Cardiac septum (tissue), 1 donor: ENCODE results near the gene PTPRQ. TPM values are rescaled to one million over a fixed set of nuclear protein-coding genes. Genes with fewer than 3 reads are reported as not detected.
"Not testable (repeated sequence)": the region's sequence is repeated elsewhere in the genome, so short reads cannot be mapped to it uniquely, and the experiment has no call there.

Source experiments
- DNase-seq: peaks from one replicate; pipeline ENCODE4 v3.0.0-alpha.2; 2020; ENCODE audit warnings: low spot score
- intact Hi-C: fragments of 100-400 bp; cut with DNase I; formaldehyde crosslinking; loops from one replicate; pipeline ENCODE4 v1.14.0; 2022
- total RNA-seq: library from RNA; stranded (reverse); fragmentation: NEBNext Ultra II Directional; extraction: Animal tissue kit (Norgen Biotek cat#: 25700); gene quantifications from one replicate; pipeline ENCODE4 v1.2.1, GENCODE V29; 2021
- donor health status: DM: no; HTN: no; CAD: no.

The PTPRQ gene
- total RNA-seq, 1 donor from 2014 or later, result 0.38 TPM

- intact Hi-C loops, result no loop called here
- no peak for DNase-seq
Measured at GRCh38 chr12:80460972-80461371, 16.9 kb downstream of the PTPRQ start.

DNA sequence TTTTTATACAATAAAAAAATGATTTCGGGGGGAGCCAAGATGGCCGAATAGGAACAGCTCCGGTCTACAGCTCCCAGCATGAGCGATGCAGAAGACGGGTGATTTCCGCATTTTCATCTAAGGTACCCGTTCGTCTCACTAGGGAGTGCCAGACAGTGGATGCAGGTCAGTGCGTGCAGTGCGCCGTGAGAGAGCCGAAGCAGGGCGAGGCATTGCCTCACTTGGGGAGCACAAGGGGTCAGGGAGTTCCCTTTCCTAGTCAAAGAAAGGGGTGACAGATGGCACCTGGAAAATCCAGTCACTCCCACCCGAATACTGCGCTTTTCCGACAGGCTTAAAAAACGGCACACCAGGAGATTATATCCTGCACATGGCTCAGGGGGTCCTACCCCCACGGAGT, 17.8 kb downstream of the PTPRQ start:
- DNase-seq, intact Hi-C loops: not testable (repeated sequence)

DNA sequence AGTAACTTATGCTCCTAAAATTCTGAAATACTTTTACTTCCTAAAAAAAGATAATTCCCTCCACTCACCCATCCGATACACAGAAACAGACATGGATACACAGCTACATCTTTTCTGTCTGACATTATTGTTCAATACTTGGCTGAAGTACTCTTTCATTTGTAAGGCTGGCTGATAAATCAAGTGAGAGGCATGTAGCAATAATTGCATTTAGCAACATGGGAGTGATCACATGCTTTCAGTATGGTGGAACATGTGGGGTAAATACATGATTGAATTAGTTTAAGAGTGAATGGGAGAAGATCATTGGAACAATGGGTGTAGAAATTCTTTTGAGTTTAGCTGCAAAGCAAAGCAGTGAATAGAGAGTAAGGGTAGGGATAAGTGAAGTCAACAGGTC, 25.6 kb downstream of the PTPRQ start:
- no peak for DNase-seq
- intact Hi-C loops, result no loop called here

DNA sequence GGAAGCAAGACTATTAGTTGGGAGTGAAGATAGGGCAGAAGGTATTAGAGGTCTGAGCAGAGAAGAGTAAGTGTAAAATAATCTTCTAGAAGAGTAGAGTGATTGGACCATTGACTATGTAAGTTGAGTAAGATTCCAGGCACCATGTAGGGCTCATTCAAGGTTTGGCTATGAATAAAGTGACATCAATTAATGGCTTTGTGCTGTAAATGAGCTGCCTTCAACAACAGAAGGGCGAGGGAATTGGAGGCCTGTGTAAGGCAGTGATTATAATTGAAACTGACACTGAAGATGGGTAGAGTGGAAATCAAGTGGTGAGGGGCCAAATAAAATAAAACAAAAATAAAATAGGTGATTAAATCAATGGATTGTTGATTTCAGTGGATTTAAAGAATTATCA, 26.4 kb downstream of the PTPRQ start:
- intact Hi-C loops, result no loop called here
- DNase-seq, result no peak

DNA sequence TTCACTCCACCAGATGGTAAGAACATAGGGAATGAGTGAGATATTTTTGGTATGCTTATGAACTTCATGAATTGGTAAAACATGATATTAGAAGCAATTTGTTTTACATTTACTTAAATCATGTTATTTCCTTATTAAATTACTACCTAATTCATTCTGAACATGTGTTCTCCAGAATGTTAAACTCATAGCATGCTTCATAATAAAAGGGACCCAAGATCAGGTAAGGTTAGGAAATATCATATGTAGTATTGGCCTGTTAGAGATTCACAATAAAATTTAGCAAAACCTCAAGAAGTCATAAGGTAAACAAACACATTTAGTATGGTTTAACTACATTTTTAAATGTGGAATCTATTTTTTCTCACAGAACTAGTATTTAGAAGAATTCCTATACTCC, 28.2 kb downstream of the PTPRQ start:
- no peak for DNase-seq
- intact Hi-C loops, result loop anchor here (1.0 kb wide), 1 partner anchor 291 kb away; no protein-coding TSS in a partner anchor

- DNase-seq, result no peak
- intact Hi-C loops, result loop anchor here (1.0 kb wide), 1 partner anchor 290 kb away; no protein-coding TSS in a partner anchor
Measured at GRCh38 chr12:80472911-80473500, 29.0 kb downstream of the PTPRQ start.

GRCh38 chr12:80477521-80478145, 33.6 kb downstream of the PTPRQ start:
- DNase-seq, intact Hi-C loops: not testable (repeated sequence)

DNA sequence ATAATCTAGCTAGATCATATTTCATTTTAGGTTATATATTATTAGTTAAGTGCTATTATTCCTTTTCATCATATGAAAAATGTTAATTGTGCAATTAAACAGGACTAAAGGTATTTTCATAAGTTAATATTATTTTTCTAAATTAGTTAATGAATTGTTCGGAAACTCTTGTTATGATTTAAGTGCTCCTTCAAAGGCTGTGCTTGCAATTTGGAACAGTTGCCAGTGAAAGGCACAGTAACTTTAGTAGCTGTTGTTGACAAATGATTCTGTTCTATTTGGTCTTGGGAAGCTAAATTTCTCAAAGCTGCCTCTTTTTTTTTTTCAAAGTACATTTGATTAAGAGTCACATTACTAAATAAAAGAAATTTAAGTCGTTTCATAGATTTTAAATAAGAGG, 40.7 kb downstream of the PTPRQ start:
- DNase-seq, result no peak
- intact Hi-C loops, result no loop called here

DNA sequence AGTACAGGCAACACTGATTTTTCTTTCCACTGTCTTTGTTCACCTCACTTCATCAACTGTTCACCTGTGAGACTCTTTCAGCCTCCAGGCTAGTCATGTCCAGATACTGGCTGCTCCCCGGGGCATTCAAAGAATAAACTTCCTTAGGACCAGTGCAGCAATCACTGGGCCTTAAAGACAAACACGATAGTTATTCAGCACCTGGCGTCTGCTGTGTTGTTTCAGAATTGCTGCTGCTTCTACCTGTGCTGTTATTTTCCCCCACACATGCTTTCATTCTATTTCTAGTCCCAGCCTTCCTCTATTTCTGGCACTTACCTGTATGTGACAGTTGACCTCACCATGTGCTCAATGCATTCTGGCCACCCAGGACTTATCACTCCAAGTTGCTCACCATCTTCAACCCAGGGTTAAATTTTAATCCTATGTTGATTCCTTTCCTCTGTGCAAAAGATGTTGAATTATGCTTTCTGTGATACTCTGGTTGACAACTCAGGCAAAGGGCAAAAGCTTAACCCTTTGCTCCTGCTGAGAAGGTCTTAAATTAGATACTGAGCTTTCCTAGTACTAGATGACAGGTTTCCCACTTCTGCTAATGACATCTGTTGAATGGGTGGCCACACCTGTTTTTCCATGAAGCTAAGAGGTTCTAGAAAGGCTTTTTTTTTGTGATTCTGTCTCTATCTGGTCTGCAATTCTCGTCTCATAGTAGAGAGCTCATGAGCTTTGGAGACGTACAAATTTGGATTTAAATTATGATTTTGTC, 41.4 kb downstream of the PTPRQ start:
- intact Hi-C loops, result no loop called here
- no peak for DNase-seq

- no peak for DNase-seq
- intact Hi-C loops, result no loop called here
Measured at GRCh38 chr12:80490329-80490728, 46.3 kb downstream of the PTPRQ start.

- DNase-seq, result no peak
- intact Hi-C loops, result no loop called here
Measured at GRCh38 chr12:80491166-80491565, 47.1 kb downstream of the PTPRQ start.

GRCh38 chr12:80493466-80493865, 49.4 kb downstream of the PTPRQ start:
- intact Hi-C loops, result no loop called here

GRCh38 chr12:80494836-80495235, 50.8 kb downstream of the PTPRQ start:
- no peak for DNase-seq
- intact Hi-C loops, result no loop called here

More at GRCh38 chr12:80493466-80493865, 49.4 kb downstream of the PTPRQ start:
- DNase-seq, result no peak

DNA sequence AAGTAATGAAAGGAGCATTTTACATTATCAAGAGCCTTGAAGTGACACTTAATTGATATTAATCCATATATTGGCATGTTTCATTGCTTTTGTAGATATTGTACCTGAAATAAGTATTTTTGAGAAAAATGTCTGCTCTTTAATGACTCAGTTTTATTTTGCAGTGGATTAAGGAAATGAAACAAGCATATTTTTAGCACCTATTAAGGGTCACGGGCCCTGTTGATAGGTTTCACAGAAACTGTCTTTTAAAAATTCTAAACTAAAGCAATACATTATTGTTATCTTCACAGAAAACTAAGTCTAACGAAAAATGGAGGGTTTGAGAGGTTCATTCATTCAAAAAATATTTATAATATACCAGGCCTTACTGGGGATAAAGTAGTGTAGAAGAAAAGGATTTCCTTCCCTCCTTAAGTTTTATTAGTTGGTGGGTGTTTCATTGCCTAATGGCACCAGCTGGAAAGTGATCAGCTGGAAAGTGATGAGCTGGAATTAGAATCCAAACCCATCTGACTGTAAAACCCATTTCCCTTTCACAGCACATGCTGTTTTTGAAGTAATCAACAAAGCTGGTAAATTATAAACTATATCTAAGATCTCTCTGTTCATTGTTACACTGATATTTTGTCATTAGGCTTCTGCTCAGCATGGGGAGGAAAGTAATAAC, 54.2 kb downstream of the PTPRQ start:
- no peak for DNase-seq
- intact Hi-C loops, result no loop called here

GRCh38 chr12:80504389-80505163, 60.5 kb downstream of the PTPRQ start:
- intact Hi-C loops, result no loop called here
- DNase-seq, result no peak

DNA sequence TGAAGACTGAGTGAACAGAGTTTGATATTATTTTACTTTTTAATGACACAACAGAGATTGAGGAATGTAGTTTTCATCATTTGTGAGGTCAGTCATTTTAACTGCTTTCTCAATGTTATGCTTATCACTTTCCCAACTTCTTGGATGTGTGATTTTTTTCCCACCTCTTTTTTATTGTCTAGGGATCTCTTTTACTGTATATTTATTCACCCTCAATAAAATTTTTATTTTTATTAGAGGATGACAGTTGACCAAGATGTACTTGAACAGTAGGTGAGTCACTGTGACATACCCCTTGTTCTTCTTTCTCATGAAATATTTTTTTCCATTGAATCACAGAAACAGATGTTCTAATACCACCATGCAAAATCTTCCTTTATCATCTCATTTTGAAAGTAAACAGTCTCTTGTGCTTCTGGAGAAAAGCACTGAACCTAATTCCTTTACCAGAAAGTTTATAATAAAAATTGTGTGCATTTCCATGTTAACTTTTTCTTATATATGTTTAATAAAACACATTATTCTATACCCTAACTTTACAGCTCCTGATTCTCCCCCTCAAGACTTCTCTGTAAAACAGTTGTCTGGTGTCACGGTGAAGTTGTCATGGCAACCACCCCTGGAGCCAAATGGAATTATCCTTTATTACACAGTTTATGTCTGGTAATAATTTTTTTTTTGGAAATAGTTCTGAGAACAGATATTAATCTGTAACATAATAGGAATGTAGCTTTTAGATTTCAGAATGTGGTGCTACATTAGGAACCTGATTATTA, 65.9 kb downstream of the PTPRQ start:
- DNase-seq, result no peak
- intact Hi-C loops, result no loop called here

- DNase-seq, result no peak
- intact Hi-C loops, result no loop called here
Measured at GRCh38 chr12:80512781-80513180, 68.7 kb downstream of the PTPRQ start.

DNA sequence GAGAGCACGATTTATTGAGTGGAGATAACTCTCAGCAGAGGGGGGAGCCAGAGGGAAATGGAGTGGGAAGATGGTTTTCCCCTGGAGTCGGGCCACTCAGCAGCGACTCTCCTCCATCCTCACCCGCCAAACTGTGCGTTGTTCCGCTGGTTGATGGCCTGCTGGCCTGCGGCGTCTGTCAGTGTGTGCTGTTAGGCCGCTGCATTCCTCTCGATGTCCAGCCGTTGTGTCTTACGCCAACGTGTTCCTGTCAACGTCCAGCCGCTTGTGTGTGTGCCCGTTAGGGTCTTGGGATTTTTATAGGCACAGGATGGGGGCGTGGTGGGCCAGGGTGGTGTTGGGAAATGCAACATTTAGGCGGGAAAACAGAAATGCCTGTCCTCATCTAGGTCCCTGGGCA, 69.2 kb downstream of the PTPRQ start:
- intact Hi-C loops, result no loop called here
- no peak for DNase-seq

DNA sequence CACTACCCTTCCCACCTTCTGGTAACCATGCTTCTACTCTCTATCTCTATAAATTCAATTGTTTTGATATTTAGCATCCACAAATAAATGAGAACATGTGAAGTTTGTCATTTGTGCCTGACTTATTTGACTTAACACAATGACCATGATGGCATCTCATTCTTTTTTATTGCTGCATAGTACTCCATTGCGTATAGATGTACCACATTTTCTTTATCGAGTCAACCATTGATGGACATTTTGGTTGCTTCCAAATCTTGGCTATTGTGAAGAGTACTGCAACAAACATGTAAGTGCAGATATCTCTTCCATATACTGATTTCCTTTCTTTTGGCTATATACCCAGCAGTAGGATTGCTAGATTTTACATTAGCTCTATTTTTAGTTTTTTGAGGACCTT, 73.6 kb downstream of the PTPRQ start:
- DNase-seq, result no peak
- intact Hi-C loops, result no loop called here
